Adrenal gland (tissue), 12 donors: ENCODE results near the gene MPLKIP. TPM values are rescaled to one million over a fixed set of nuclear protein-coding genes. Genes with fewer than 3 reads are reported as not detected.

ENCODE experiments used
- DNase-seq, 7 donors: peaks; one replicate each; pipeline ENCODE4 v3.0.0-alpha.2; 2019 to 2020
- H3K27ac ChIP-seq, 5 donors: fragments of 200-600 bp; sonication (generic) in 4 of 5; 1 replicate in 3 of 5; 2 replicates in 2 of 5; pipeline versions ENCODE4 v1.5.1 to v1.8.0; 2016 to 2020; ENCODE audit warnings: mild to moderate bottlenecking in 1 of 5
- H3K27me3 ChIP-seq: fragments of 200-600 bp; 2 replicates; pipeline ENCODE4 v1.8.0; 2021
- H3K36me3 ChIP-seq, 2 donors: fragments of 200-600 bp; replicated peaks in 1 of 2; 1 replicate in 1 of 2; 2 replicates in 1 of 2; pipeline versions ENCODE4 v1.5.1 to v1.8.0; 2018 to 2022
- H3K4me1 ChIP-seq, 2 donors: fragments of 200-600 bp; replicated peaks in 1 of 2; 1 replicate in 1 of 2; 2 replicates in 1 of 2; pipeline versions ENCODE4 v1.5.1 to v1.8.0; 2018 to 2021
- H3K4me3 ChIP-seq, 4 donors: fragments of 200-600 bp; sonication (generic) in 3 of 4; one replicate each; pipeline ENCODE4 v1.5.1; 2016 to 2018
- H3K9me3 ChIP-seq, 3 donors: fragments of 200-600 bp; sonication (generic) in 1 of 3; replicated peaks in 1 of 3; 1 replicate in 2 of 3; 2 replicates in 1 of 3; pipeline versions ENCODE4 v1.5.1 to v1.8.0; 2016 to 2021
- CTCF ChIP-seq, 6 experiments: fragments of 450-650 bp in 4 of 6; fragments of 200-600 bp in 2 of 6; sonication (generic) in 1 of 6; IDR thresholded peaks; 1 replicate in 5 of 6; 2 replicates in 1 of 6; pipeline versions ENCODE4 v1.5.1 to v1.8.0; 2016 to 2021; ENCODE audit warnings: antibody characterized with exemption in 6 of 6, mild to moderate bottlenecking in 2 of 6, moderate library complexity in 1 of 6
- POLR2A ChIP-seq, 2 donors: fragments of 450-650 bp; IDR thresholded peaks; one replicate each; pipeline ENCODE4 v1.6.1; 2017; ENCODE audit warnings: antibody characterized with exemption in 2 of 2, mild to moderate bottlenecking in 2 of 2, moderate library complexity in 1 of 2
- WGBS, 4 donors: extraction: QIAGEN DNeasy Blood & Tissue Kit in 2 of 4; methylation state at CpG; one replicate each; pipeline versions ENCODE4 v1.1.5 to v1.1.7; 2013 to 2017; 5-methylcytosine and 5-hydroxymethylcytosine counted together
- intact Hi-C, 2 donors: fragments of 100-400 bp; cut with DNase I; formaldehyde crosslinking; loops; one replicate each; pipeline versions ENCODE4 v1.14.1 to v1.15.0; 2022 to 2023
- polyA plus RNA-seq, 3 donors: library from polyadenylated mRNA; stranded (reverse); fragments of 200-250 nt in 2 of 3; fragments of 350-450 nt in 1 of 3; fragmentation: Illumina TruSeq in 1 of 3; extraction: RNeasy Lipid Tissue Mini Kit (QIAGEN cat#74804) in 1 of 3; gene quantifications; one replicate each; pipeline ENCODE4 v1.2.3, GENCODE V29; 2013 to 2014
- total RNA-seq, 9 donors: library from RNA; depleted of rRNA in 4 of 9; stranded (reverse); fragments of >200 nt in 4 of 9; fragments of 120-200 nt in 1 of 9; fragmentation: NEBNext Ultra II Directional in 1 of 9; extraction: Animal tissue kit (Norgen Biotek cat#: 25700) in 1 of 9; gene quantifications; one replicate each; pipeline versions ENCODE4 v1.1.0 to v1.2.4, GENCODE V29; 2013 to 2023
- donor health status: healthy with polysubstance abuse.
- donor health status: Bipolar disorder and iron deficiency.
- donor health status: DM: yes; HTN: yes; CAD: no.
- donor health status: DM: no; HTN: no; CAD: no.
- donor health status: DM: no; HTN: no; CAD: no.
- donor health status: DM: yes; HTN: yes; CAD: no.

MPLKIP gene
- total and polyA plus RNA-seq, 12 donors, result 23.1 to 82.9 (median 42.5) TPM

- TF ChIP-seq POLR2A (IDR thresholded peaks at IDR 0.05), result no peak
- TF ChIP-seq CTCF (IDR thresholded peaks at IDR 0.05), result no peak
- Histone ChIP-seq H3K9me3 (no peaks in the 10 kb centered on the region), H3K27ac (no peak overlapping the region), H3K27me3 (no peaks in the 10 kb centered on the region), H3K36me3 (no peaks in the 10 kb centered on the region), H3K4me1 (peaks cover 15 to 22% of the 10 kb centered on the region in 2 donors), H3K4me3 (no peak overlapping the region)
- DNase-seq, result no peak
- intact Hi-C loops, result no loop called here
- 91 to 100% (median 96%) methylated on average over 2 of the region's 2 CpGs for WGBS, 4 donors
Observed at GRCh38 chr7:40102897-40103296, 31.5 kb downstream of the MPLKIP start.

- H3K27ac ChIP-seq, result no peak overlapping the region
- H3K9me3 ChIP-seq, result no peaks in the 10 kb centered on the region
- H3K4me3 ChIP-seq, result no peak overlapping the region
- H3K36me3 ChIP-seq, result no peaks in the 10 kb centered on the region
- H3K4me1 ChIP-seq, result peaks cover 15 to 38% of the 10 kb centered on the region in 2 donors
- H3K27me3 ChIP-seq, result no peaks in the 10 kb centered on the region
- intact Hi-C loops, result no loop called here
- DNase-seq, result no peak
- TF ChIP-seq CTCF (IDR thresholded peaks at IDR 0.05), result no peak
- no peak for TF ChIP-seq POLR2A (IDR thresholded peaks at IDR 0.05)
- WGBS, 4 donors, result 77 to 87% (median 82%) methylated on average over 3 of the region's 3 CpGs
Observed at GRCh38 chr7:40101201-40101600, 33.2 kb downstream of the MPLKIP start.

GRCh38 chr7:40099837-40100236 lies 34.6 kb downstream of the MPLKIP start:
- peaks cover 19 to 44% of the 10 kb centered on the region in 2 donors for H3K4me1 ChIP-seq
- H3K36me3 ChIP-seq, result peaks cover 0 to 4% of the 10 kb centered on the region in 2 donors
- H3K27ac ChIP-seq, result no peak overlapping the region
- no peak for TF ChIP-seq POLR2A (IDR thresholded peaks at IDR 0.05)
- no peak for TF ChIP-seq CTCF (IDR thresholded peaks at IDR 0.05)
- no peak overlapping the region for H3K4me3 ChIP-seq
- intact Hi-C loops, result no loop called here
- no peaks in the 10 kb centered on the region for H3K9me3 ChIP-seq
- no peaks in the 10 kb centered on the region for H3K27me3 ChIP-seq
- 67 to 80% (median 74%) methylated on average over 4 of the region's 4 CpGs for WGBS, 4 donors
- DNase-seq, result peak in 1 of 7 donors; percentile 10

GRCh38 chr7:40098810-40099209 lies 35.6 kb downstream of the MPLKIP start:
- H3K4me1 ChIP-seq, result peaks cover 25 to 44% of the 10 kb centered on the region in 2 donors
- intact Hi-C loops, result no loop called here
- no peak overlapping the region for H3K27ac ChIP-seq

More at GRCh38 chr7:40098810-40099209, 35.6 kb downstream of the MPLKIP start:
- Histone ChIP-seq H3K9me3 (no peaks in the 10 kb centered on the region), H3K27me3 (no peaks in the 10 kb centered on the region), H3K4me3 (no peak overlapping the region), H3K36me3 (peaks cover 0 to 12% of the 10 kb centered on the region in 2 donors)
- DNase-seq, result no peak
- TF ChIP-seq CTCF (IDR thresholded peaks at IDR 0.05), result no peak
- TF ChIP-seq POLR2A (IDR thresholded peaks at IDR 0.05), result no peak
